22Rv1 (cell line): Measurements from ENCODE around the gene RNF144B.

Experiments used
- CTCF ChIP-seq: fragments of 450-650 bp; IDR thresholded peaks from 2 replicates; pipeline ENCODE4 v1.5.1; 2017; ENCODE audit warnings: mild to moderate bottlenecking
- ZFX ChIP-seq: fragments of 450-650 bp; IDR thresholded peaks from 2 replicates; pipeline ENCODE4 v1.6.1; 2017; ENCODE audit warnings: antibody characterized with exemption, borderline replicate concordance

- TF ChIP-seq CTCF (no peak), ZFX (no peak)
Observed at GRCh38 chr6:18492972-18493371, 105.8 kb downstream of the RNF144B start.
